ENCODE data around the gene CFTR.

Gene CFTR

DNA sequence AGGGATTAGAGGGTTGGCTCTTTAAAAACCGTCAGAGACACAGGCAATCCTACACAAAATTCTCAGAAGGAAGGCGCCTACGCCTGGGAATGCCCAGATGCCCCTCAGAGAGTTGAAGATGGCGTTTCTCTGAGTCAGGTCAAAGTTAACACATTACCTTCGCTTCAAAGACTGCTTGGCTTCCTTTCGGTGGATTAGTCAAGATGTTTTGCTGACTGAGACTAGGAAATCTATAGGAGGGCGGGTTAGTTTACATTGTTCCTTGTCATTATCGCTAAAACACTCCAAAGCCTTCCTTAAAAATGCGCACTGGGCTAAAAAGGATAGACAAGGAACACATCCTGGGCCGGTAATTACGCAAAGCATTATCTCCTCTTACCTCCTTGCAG lies 995 bp upstream of the CFTR start:
- H3K4me3 ChIP-seq (ENCODE audit: low read length), result peak overlapping the region; percentile 56
- DNase-seq (ENCODE audit: low read depth), result no peak
- TF ChIP-seq, protein P1, sequence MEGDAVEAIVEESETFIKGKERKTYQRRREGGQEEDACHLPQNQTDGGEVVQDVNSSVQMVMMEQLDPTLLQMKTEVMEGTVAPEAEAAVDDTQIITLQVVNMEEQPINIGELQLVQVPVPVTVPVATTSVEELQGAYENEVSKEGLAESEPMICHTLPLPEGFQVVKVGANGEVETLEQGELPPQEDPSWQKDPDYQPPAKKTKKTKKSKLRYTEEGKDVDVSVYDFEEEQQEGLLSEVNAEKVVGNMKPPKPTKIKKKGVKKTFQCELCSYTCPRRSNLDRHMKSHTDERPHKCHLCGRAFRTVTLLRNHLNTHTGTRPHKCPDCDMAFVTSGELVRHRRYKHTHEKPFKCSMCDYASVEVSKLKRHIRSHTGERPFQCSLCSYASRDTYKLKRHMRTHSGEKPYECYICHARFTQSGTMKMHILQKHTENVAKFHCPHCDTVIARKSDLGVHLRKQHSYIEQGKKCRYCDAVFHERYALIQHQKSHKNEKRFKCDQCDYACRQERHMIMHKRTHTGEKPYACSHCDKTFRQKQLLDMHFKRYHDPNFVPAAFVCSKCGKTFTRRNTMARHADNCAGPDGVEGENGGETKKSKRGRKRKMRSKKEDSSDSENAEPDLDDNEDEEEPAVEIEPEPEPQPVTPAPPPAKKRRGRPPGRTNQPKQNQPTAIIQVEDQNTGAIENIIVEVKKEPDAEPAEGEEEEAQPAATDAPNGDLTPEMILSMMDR (conservative IDR thresholded peaks at IDR 0.05; ENCODE audit: low read depth, low read length), result no peak

- H3K4me3 ChIP-seq (ENCODE audit: low read length), result peak overlapping the region; percentile 56
- DNase-seq (ENCODE audit: low read depth), result no peak
- TF ChIP-seq, protein P1 (conservative IDR thresholded peaks at IDR 0.05; ENCODE audit: low read depth, low read length), result no peak
Measured at GRCh38 chr7:117480055-117480362, 184 bp downstream of the CFTR start.

DNA sequence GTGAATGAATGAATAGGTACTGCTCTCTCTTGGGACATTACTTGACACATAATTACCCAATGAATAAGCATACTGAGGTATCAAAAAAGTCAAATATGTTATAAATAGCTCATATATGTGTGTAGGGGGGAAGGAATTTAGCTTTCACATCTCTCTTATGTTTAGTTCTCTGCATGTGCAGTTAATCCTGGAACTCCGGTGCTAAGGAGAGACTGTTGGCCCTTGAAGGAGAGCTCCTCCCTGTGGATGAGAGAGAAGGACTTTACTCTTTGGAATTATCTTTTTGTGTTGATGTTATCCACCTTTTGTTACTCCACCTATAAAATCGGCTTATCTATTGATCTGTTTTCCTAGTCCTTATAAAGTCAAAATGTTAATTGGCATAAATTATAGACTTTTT lies 1.2 kb downstream of the CFTR start:
- H3K4me3 ChIP-seq (ENCODE audit: low read length), result no peak overlapping the region
- TF ChIP-seq, protein P1 (conservative IDR thresholded peaks at IDR 0.05; ENCODE audit: low read depth, low read length), result no peak
- DNase-seq (ENCODE audit: low read depth), result no peak

DNA sequence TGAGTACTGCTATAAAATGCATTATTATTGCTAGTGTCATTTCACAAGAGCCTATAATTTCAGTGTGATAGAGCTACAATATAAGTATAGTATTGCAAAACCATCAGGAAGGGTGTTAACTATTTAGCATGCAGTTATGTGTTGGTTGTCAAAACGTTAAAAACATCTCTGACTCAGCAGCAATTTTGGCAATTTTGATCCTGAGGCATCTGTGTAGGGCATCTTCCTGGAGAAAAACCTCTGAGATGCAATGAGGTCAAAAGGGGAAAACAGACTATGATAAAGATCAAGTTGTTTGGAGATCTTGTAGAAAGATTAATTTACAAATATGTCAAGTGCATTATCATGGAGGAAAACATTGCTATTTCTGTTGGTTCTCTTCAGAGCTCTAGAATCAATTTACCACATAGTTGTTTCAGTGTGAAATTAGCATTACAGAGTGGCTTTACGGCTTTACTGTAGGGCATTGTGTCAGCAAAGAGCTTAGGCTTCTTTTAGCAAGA lies 5.3 kb downstream of the CFTR start:
- no peak for DNase-seq (ENCODE audit: low read depth)
- TF ChIP-seq, protein P1 (conservative IDR thresholded peaks at IDR 0.05; ENCODE audit: low read depth, low read length), result no peak
- no peak overlapping the region for H3K4me3 ChIP-seq (ENCODE audit: low read length)

DNA sequence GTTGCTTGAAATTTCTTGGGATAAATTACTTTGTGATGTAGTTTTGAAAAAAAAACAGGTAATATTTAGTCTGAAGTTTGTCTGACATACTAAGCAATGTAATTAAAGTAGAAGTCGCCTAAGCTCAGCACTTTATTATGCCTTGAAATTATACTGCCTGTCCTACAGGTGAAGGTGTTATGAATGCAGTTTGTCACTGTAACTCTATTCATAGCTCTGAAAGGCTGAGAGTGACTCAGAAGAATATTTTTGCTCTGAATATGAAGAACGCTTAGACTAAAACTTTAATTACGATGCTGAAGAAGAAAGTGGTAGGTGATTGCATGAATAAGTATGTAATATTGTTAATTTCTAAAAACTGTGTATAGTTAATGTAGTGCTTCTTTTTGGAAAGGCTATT lies 9.2 kb downstream of the CFTR start:
- TF ChIP-seq, protein P1 (conservative IDR thresholded peaks at IDR 0.05; ENCODE audit: low read depth, low read length), result no peak
- no peak overlapping the region for H3K4me3 ChIP-seq (ENCODE audit: low read length)
- no peak for DNase-seq (ENCODE audit: low read depth)

- TF ChIP-seq, protein P1 (conservative IDR thresholded peaks at IDR 0.05; ENCODE audit: low read depth, low read length), result no peak
Measured at GRCh38 chr7:117489430-117489829, 9.6 kb downstream of the CFTR start.

DNA sequence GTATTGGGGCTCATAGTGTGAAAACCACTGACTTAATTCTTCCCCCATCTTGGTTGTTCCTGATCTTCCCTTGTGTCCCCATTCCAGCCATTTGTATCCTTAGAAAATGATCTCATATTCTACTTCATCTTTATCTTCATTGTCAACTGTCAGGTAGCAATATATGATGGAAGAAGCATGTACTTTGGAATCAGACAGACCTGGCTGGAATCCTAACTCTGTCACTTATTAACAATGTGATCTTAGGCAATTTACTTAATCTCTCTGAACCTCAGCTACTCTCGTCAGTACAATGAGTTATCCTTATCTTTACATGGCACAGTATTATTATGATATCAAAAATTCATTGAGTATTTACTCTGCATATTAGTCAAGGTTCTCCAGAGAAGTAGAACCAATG lies 10.1 kb downstream of the CFTR start:
- TF ChIP-seq, protein P1 (conservative IDR thresholded peaks at IDR 0.05; ENCODE audit: low read depth, low read length), result no peak
- no peak for DNase-seq (ENCODE audit: low read depth)
- H3K4me3 ChIP-seq (ENCODE audit: low read length), result no peak overlapping the region

More at GRCh38 chr7:117489430-117489829, 9.6 kb downstream of the CFTR start:
- DNase-seq (ENCODE audit: low read depth), result no peak
- no peak overlapping the region for H3K4me3 ChIP-seq (ENCODE audit: low read length)

Data from retinal pigment epithelial cell (primary cell).